Calu3 (cell line): Measurements from ENCODE around the gene CENPX. TPM values are rescaled to one million over a fixed set of nuclear protein-coding genes. Genes with fewer than 3 reads are reported as not detected.
A peak's percentile ranks its signal among the peaks of the same experiment; 100 is the strongest.

ENCODE experiments used
- BruUV-seq: library from RNA; stranded (reverse); fragments of 400-500 nt; replicated peaks from 2 replicates; lab custom pipeline; 2021; lab: Mats Ljungman, UMichigan
- CTCF ChIA-PET: fragments of 300-600 bp; sonication (Branson Sonifier 250); formaldehyde crosslinking; loops from one replicate; lab custom pipeline; 2022; ENCODE audit warnings: antibody characterized with exemption; lab: Charles Lee
- DNase-seq: peaks from one replicate; pipeline ENCODE4 v3.0.0; 2022
- H3K27ac Mint-ChIP-seq: one replicate; pipeline ENCODE4 v1.8.0; 2022; ENCODE audit warnings: mixed read lengths; ENCODE audit not compliant: unreplicated experiment
- H3K27me3 Mint-ChIP-seq: one replicate; pipeline ENCODE4 v1.8.0; 2022; ENCODE audit warnings: mixed read lengths; ENCODE audit not compliant: unreplicated experiment
- H3K36me3 Mint-ChIP-seq: one replicate; pipeline ENCODE4 v1.8.0; 2022; ENCODE audit warnings: mild to moderate bottlenecking, moderate library complexity, mixed read lengths; ENCODE audit not compliant: insufficient read depth, unreplicated experiment
- H3K4me1 Mint-ChIP-seq: one replicate; pipeline ENCODE4 v1.8.0; 2022; ENCODE audit warnings: mild to moderate bottlenecking, low read depth, mixed read lengths; ENCODE audit not compliant: unreplicated experiment
- H3K4me3 Mint-ChIP-seq: one replicate; pipeline ENCODE4 v1.8.0; 2022; ENCODE audit warnings: mild to moderate bottlenecking, low read depth, moderate library complexity, mixed read lengths; ENCODE audit not compliant: unreplicated experiment
- H3K9me3 Mint-ChIP-seq: one replicate; pipeline ENCODE4 v1.8.0; 2022; ENCODE audit warnings: low read depth, mixed read lengths; ENCODE audit not compliant: unreplicated experiment
- CTCF ChIP-seq: fragments of 200-600 bp; IDR thresholded peaks from one replicate; pipeline ENCODE4 v1.8.0; 2022; ENCODE audit warnings: antibody characterized with exemption; ENCODE audit not compliant: unreplicated experiment
- intact Hi-C: fragments of 100-400 bp; cut with micrococcal nuclease; formaldehyde crosslinking; loops from one replicate; pipeline ENCODE4 v1.10.0; 2022; ENCODE audit not compliant: unreplicated experiment
- total RNA-seq: library from RNA; stranded (reverse); gene quantifications from 2 replicates; pipeline ENCODE4 v1.2.3, GENCODE V29; 2022

Gene CENPX
- total RNA-seq, 1 experiment from 2014 or later, result 86.9 TPM

DNA sequence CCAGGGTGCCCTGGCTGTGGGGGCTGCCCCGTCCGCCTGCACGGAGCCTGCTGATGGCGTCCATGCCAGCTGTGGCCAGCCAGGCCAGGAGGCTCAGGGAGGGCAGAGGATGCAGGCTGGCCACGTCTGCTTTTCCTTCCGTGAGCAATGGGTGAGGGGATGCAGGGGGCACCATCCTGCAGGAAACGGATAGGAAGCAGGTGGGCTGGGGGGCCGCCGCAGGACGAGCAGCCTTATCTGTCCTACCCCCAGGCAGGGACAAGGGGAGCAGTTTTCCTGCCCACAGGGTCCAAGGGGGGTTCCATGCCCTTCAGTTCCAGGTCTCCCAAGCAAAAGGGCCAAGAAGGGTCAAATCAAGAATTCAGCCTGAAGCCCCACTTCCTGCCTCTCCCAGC lies 36.2 kb upstream of the CENPX start:
- no peak for TF ChIP-seq CTCF
- BruUV-seq, result no TSS peak
- intact Hi-C loops, result no loop called here
- Mint-ChIP-seq H3K27me3 (no peaks in the 10 kb centered on the region), H3K4me3 (no peak overlapping the region), H3K9me3 (no peaks in the 10 kb centered on the region), H3K36me3 (peaks cover 68% of the 10 kb centered on the region), H3K4me1 (no peaks in the 10 kb centered on the region), H3K27ac (no peak overlapping the region)
- CTCF ChIA-PET, result interaction anchor here (0.6 kb wide), 1 partner anchor 16 kb away, joined by 3 read pairs; no protein-coding TSS in a partner anchor
- DNase-seq, result no peak

DNA sequence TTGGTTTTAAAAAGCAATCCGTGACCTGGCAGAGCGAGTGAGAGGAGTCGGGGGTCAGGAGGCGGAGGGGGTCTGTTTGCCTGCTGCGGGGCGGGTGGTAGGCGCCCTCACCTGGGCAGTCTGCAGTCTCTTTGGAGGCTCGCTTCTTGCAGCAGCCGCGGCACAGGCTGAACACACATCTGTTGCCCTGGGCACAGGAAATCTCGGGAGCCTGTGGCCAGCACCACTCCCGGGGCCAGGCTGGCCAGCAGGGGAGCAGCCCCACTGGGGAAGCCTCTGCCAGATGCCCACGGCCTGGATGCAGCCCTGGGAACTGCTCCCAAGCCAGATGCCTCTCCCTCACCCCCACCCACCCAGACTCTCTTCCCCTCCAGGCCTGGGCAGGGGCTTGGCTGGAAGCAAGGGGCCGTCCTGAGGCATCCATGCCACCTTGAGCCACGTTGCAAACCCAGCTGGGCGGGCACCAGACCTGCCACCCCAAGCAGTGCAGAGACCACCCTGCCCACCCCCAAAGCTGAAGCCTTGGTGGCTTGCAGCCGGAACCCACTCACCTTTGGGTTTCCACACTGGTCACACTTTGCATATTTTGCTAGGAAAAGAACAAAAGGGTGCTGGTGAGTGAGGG lies 35.7 kb upstream of the CENPX start:
- Mint-ChIP-seq H3K4me3 (no peak overlapping the region), H3K4me1 (no peaks in the 10 kb centered on the region), H3K9me3 (no peaks in the 10 kb centered on the region), H3K27ac (no peak overlapping the region), H3K27me3 (no peaks in the 10 kb centered on the region), H3K36me3 (peaks cover 72% of the 10 kb centered on the region)
- no peak for DNase-seq
- CTCF ChIA-PET, result no interaction called here
- BruUV-seq, result no TSS peak
- TF ChIP-seq CTCF, result no peak
- intact Hi-C loops, result no loop called here

DNA sequence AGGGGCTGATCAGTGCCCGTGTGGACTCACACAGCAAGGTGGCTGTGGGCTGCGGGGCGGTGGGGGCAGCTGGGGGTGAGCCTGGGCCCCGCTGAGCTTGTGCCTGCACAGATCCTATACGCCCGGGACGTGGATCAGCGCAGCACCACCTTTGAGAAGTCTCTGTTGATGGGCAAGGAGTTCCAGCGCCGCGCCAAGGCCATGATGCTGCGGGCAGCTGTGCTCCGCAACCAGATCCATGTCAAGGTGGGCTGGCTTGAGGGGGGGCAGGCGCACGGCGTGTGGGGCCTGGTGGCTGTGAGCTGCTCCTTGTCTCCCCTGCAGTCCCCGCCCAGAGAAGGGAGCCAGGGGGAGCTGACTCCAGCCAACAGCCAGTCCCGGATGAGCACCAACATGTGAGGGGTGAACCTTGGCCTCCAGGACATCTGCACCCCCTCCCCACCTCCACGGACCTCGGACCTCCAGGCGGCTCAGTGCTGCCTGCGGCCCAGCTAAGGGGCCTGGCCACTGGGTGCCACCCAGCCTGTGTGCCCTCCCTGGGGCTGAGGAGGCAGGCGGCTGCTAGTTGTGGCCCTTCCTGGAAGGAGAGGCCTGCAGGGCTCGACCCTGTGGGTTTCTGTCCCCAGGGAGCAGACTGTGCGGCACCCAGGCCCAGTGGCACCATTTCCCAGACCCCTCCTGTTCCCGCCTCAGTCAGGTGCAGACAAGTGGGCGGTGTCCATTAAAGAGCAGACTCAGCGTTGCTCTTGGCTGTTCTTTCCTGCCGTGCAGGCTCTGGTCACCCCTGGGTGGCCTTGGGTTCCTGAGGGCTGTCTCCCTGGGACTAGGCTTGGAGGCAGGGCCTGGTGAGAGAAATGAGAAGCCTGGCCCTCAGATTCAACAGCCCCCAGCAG lies 34.3 kb upstream of the CENPX start:
- Mint-ChIP-seq H3K27ac (no peak overlapping the region), H3K9me3 (no peaks in the 10 kb centered on the region), H3K4me1 (no peaks in the 10 kb centered on the region), H3K27me3 (no peaks in the 10 kb centered on the region), H3K36me3 (peaks cover 84% of the 10 kb centered on the region), H3K4me3 (no peak overlapping the region)
- TF ChIP-seq CTCF, result no peak
- no peak for DNase-seq
- CTCF ChIA-PET, result interaction anchor here (0.6 kb wide), 1 partner anchor 77 kb away, joined by 7 read pairs; no protein-coding TSS in a partner anchor
- TSS peak; percentile 49 for BruUV-seq
- intact Hi-C loops, result no loop called here

- no peaks in the 10 kb centered on the region for H3K27me3 Mint-ChIP-seq
- no peak for DNase-seq
- CTCF ChIA-PET, result interaction anchor here (0.6 kb wide), 1 partner anchor 77 kb away, joined by 7 read pairs; no protein-coding TSS in a partner anchor
- H3K4me3 Mint-ChIP-seq, result no peak overlapping the region
- no TSS peak for BruUV-seq
- no peak overlapping the region for H3K27ac Mint-ChIP-seq
- TF ChIP-seq CTCF, result no peak
- no peaks in the 10 kb centered on the region for H3K4me1 Mint-ChIP-seq
- intact Hi-C loops, result no loop called here
- H3K36me3 Mint-ChIP-seq, result peaks cover 79% of the 10 kb centered on the region
- H3K9me3 Mint-ChIP-seq, result no peaks in the 10 kb centered on the region
Measured at GRCh38 chr17:82055965-82056728, 33.5 kb upstream of the CENPX start.
